ENCODE measurements around the gene ADGB.

- TF ChIP-seq EZH2 (optimal IDR thresholded peaks at IDR 0.05; ENCODE audit: low read depth, low read length) = no peak
- TF ChIP-seq EZH2phosphoT487 (IDR thresholded peaks at IDR 0.05; ENCODE audit: low read length) = no peak
- TF ChIP-seq CTCF (IDR thresholded peaks at IDR 0.05; ENCODE audit: low read length) = no peak
Measured at GRCh38 chr6:146598772-146599405, at the start of gene ADGB.

All from MM.1S (cell line).